Measurements from ENCODE around the gene DDX19B.
"Not testable (repeated sequence)": the region's sequence is repeated elsewhere in the genome, so short reads cannot be mapped to it uniquely, and the experiment has no call there.

Gene DDX19B

DNA sequence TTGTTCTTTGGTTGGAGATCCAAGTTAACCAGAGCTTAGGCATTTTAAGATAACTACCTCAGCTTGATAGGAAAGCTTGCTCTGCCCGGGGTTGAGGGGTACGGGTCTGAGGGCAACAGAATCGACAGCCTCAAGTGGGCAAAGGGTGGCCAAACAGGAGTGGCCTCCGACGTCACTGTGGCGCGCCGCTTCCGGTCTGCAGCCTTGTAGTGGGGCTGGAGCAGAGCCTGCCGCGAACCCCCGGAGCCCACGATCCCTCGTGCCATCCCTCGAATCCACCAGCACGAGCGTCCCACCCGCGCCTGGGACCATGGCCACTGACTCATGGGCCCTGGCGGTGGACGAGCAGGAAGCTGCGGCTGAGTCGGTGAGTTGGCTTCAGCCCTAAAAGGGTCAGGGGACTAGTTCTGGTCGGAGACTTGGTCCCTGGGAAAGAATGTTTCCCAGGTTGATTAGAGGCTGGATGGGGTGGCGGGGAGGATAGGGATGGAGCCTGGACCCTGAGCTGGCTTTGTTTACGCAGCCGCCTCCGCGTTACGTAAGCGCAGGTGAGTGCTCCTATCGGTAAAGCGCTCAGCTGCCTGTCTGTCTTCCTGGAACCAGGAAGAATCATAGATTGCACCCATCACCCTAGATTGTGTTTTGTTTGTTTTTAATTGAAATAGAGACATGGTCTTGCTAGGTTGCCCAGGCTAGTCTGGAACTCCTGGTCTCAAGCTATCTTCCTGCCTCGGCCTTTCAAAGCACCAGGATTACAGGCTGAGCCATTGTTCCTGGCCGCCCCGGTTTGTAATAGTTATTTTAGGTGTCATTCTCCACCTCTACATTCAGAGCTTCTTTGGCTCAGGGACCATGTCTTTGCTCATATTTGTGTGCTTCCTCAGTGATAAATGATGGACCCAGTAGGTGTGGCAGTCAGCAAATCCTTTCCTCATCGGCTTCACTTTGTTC lies at the start of gene DDX19B:
Gene DDX19B (plus strand): TSS at position 199 of the 951 bp plus-strand sequence. CDS start 112 bp downstream, at position 311.
- no peak for FAIRE-seq

DNA sequence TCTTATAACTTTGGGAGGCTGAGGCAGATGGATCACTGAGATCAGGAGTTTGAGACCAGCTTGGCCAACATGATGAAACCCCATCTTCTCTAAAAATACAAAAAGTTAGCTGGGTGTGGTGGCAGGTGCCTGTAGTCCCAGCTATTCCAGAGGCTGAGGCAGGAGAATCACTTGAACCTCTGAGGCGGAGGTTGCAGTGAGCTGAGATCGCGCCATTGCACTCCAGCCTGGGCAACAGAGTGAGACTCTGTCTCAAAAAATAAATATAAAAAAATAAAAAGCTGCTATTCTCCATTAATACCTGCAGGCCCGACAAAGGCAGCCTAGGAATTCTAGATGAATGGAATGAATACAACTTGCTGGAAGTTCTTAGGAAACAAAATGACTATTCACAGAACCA lies 49.3 kb upstream of the DDX19B start:
- not testable (repeated sequence) for FAIRE-seq

DNA sequence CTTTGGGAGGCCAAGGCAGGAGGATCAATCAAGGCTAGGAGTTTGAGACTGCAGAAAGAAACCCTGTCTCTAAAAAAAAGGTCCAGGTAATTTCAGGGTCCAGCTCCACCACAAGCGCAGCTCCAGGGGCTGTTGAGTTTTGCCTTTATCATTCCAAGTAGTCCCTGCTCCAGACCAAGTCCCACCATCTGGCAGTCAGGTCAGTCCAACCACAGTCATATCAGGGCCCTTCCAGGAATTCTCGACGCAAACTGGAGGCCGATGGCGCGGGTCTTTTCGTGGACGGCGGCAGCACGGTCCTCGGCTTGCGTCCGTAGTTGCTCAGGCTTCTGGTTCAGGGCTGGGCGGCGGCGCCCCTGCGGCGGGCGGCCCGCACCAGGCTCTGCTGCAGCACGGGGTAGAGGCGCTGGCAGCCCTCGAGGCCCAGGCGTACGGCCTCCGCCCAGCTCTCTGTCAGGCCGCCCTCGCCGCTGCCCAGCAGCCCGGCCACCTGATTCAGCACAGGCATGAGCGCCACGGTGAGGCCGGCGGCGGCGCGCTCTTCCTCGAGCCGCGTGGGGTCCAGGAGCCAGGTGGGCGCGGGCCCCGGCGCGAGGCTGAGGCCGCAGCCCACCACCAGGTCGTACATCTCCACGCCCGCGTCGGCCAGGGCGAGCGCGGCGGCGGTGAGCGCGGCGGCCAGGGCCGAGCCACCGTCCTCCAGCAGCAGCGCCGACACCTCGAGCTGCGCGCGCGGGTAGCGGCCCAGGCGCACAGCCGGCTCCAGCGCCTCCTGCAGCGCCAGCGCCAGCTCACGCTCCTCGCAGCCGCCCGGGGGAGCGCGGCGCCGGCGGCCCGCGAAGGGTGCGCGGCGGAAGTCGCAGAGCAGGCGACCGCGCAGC lies 48.0 kb upstream of the DDX19B start:
- FAIRE-seq: no peak

DNA sequence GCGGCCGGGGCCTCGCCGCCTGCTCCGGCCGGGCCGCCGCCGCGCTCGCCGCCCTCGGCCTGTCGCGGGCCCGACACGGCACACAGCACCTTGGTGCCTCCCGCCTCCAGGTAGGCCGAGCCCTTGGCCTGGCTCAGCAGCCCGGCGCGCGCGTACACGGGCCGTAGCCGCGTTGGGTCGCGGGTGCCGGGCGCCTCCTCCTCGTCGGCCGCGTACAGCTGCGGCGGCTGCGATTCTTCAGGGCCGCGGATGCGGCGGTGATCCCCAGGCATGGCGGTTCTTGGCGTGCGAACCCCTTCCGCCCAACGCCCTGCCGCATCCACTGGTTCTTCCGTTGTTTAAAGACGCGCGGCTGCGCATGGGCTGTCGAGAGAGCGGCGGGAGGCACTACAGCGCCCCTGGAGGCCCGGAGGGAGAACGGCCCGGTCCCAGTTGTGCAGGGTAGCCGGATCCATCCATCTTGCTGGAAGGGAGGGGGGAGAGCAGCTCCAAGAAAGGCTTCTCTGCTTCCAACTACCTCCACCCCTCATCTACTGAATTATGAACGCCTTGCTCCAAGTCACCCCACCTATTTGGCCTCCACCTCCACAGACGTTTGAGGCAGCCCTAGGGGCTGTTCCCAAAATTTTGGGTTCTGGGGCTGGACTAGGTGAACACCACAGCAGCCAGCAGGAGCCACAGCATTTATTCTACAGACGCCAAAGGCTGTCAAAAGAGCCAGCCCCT lies 47.2 kb upstream of the DDX19B start, which contains the start of gene EXOSC6:
Gene EXOSC6 (minus strand): TSS at position 312 of the 726 bp plus-strand sequence. CDS start 40 bp downstream, at position 272.
- FAIRE-seq: peak; percentile 78

DNA sequence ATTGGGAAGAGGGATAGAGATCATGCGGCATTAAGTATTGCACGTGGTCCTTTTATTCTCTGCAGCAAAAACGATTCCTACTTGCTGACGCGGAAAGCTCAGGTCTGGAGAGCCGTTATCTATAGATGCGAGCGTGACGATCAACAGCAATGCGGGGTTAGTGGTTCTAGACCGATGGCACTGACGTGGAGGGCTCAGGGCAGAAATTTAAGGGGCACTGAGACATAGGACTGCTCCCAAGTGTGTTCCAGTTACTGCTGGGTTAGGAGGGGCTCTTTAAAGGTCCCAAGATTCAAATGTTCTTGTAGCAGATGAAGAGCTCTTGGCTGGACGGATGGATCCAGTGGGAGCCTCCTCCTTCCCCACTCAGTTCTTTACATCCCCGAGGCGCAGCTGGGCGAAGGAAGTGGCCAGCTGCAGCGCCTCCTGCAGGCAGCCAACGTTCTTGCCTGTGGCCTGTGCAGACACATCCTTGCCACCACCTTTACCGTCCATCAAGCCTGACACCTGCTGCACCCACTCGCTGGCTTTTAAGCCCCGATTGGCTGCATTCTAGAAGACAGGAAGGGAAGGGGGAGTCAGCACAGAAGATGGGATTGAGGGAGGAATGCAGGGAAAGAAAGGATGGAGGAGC lies 46.5 kb upstream of the DDX19B start:
- no peak for FAIRE-seq

DNA sequence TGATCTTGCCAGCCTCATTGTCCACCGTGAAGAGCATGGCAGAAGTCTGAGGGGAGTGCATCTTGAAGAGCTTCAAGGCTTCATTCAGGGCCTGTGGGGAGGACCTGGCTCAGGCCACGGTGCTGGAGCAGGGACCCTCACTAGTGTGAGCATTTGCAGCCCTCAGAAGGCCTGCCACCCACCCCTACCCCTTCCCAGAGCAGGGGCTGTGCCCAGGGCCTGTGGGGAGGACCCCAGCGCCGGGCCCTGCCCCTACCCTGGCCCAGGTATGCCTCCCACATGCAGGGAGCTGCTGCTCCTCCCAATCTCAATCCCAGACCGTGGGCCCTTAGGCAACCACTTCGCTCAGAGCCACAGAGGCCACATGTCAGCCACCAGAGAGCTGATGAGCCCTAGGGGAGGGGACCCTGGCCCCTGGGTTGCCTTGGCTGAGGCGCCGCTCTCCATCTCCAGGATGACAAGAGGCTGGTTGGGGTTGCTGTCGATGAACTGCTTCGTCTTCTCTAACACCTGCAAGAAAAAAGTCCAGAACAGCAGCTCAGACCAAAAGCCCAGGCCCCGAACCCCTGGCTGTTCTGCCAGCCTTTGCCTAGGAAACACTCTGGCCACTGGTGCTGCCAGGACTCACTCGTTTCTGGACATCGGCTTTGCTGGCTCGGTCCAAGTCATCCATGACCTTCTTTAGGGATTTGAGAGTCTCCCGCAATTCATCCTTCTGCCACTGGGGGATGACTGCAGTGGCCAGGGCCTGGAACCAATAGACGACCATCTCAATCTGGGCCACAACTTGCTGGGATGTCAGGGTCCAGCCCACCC lies 45.5 kb upstream of the DDX19B start:
- FAIRE-seq: no peak

DNA sequence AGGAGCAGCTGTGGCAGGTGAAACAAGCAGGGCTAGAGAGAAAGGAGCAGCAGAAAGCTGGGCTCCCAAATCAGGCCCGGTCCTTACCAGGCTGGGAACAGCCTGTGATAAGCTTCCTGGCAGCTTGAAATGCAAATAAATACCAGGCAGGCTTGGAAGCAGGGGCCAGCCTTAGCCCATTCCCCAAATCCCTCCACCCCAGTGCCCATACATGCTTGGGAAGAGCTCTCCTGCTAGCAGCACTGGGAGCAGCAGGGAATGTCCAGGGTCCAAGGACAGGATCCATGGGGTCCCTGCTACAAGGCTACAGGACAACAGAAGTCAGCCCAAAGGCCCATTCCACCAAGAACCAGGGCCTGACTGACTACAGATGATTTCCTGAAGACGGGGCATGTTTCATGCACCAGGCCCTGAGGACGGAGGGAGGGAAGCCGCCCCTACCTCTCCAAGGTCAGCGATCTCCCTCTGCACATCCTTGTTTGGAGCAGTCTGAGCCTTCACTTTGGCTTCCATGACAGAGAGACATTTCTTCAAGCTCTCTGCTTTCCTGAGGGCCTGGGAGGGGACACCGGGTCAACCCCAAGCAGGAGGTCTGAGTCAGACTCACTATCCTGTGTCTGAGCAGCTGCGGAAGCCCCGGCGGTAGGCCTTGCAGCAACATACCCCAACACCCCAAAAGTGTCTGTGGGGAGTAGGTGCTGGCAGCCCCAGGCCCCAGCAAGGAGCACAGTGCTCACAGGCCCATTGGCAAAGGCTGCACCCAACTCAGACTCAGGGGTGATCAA lies 44.6 kb upstream of the DDX19B start:
- FAIRE-seq: no peak

DNA sequence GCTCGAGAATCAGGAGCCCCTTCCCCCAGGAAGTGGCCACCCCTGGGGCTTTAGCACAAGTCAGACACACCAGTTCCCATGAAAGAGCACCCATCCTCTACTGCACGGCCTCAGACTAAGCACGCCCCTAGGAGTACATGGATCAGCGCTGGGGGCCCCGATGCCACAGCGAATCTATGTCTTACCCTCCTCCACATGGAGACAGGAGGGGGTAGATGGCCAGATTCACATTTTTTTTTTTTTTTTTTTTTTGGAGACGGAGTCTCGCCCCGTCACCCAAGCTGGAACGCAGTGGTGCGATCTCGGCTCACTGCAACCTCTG lies 44.1 kb upstream of the DDX19B start:
- FAIRE-seq: no peak

DNA sequence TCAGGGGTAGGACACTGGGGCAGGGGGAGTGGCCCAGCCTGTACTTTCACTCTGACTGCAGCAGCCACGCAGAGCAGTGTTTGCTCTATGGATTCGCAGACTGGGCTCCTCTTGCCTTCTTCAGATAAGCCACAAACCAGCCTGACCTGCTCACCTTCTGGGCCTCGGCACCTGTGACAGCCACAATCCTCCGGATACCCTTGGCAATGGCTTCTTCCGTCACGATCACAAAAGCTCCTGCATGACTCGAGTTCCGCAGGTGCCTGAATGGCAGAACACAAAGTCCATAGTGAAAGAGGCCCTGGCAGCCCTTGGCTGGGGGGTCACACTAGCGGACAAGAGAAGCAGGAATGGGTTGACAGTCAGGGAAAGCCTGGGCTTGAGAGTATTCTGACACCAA lies 43.4 kb upstream of the DDX19B start:
- no peak for FAIRE-seq

DNA sequence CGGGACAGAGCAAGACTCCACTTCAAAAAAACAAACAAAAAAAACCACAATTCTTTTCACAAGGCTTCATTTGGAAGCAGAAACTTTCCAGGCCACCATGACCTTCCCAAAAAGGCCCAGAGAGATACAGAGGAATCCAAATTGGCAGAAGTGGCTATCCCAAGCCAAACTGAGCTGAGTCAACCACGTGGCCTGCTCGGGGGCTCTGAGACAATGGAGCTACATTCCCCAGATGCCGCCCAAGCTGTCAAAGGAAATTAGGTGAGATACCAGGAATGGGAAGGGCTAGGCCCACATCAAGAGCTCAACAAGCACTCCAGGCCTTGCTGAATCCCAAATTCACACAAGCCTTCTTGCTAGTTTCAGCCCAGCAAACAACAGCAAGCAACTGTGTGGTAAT lies 41.6 kb upstream of the DDX19B start:
- FAIRE-seq: no peak

DNA sequence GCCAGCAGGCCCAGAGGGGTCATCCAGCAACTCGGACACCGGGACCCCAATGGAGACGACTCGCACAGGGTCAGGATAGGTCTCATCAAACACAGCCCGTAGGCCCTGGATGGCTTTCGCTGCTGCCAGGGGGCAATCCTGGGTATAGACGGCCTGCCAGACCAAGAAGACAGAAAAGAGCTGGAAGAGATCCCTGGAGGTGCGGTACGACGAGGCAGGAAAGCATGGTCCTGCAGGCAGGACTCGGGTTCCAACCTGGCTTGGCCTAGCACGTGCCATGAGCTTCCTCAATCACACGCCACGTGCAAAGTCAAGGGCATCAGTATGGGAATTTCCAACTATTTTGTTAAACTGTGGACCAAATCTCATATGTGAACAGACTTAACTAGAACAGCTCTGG lies 40.9 kb upstream of the DDX19B start:
- no peak for FAIRE-seq

DNA sequence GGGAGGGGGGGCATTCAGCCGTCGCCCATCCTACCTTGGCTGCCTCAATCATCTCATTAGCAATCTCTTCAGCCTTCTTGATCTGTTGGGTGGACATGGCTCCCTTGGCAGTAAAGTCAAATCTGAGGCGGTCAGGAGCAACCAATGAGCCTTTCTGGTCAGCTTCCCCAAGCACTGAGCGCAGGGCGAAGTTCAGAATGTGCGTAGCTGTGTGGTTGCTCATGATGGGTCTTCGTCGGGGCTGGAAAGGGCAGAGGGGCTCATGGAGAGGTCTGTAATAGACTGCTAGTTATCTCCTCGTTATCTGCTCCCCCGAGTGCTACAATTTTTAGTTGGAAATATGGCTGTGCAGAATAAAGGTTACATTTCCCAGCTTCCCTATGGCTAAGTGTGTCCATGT lies 40.0 kb upstream of the DDX19B start:
- FAIRE-seq: no peak

DNA sequence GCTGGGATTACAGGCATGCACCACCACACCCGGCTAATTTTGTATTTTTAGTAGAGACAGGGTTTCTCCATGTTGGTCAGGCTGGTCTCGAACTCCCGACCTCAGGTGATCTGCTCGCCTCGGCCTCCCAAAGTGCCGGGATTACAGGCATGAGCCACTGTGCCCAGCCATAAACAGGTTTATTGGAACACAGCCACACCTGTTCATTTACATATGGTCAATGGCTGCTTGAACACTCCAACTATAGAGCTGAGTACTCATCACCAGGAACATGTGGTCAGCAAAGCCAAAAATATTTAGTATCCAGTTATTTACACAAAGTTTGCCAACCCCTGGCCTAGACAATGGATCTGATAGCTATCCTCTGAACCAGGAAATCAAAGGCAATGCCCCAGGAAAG lies 39.1 kb upstream of the DDX19B start:
- FAIRE-seq: not testable (repeated sequence)

DNA sequence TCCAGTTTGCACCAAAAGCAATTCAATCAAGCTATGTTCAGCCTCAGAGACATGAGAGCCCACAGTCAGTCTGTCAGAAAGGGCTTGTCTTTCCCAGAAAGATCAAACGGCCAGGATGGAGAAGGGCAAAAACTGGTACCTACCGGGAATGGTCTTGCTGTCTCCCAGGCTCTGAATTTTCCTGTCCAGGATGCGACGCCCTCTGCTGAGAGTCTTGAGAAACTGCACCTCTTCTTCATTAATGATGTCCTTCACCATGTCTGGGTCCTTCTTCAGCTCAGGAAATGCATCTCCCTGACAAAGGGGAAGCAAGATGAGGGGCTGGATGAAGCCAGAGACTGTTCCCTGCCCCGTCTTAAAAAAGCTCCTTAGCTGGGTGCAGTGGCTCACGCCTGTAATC lies 31.5 kb upstream of the DDX19B start:
- peak; percentile 3 for FAIRE-seq

DNA sequence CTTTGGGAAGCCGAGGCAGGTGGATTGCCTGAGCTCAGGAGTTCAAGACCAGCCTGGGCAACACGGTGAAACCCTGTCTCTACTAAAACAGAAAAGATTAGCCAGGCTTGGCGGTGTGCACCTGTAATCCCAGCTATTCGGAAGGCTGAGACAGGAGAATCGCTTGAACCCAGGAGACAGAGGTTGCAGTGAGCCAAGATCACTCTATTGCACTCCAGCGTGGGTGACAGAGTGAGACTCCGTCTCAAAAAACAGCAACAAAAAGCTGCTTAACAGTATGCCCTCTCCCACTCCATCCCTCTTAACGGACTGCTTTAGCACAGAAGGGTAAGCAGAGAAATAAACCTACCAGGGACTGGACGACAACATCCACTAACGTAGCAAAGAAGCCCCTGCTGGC lies 31.1 kb upstream of the DDX19B start:
- not testable (repeated sequence) for FAIRE-seq

DNA sequence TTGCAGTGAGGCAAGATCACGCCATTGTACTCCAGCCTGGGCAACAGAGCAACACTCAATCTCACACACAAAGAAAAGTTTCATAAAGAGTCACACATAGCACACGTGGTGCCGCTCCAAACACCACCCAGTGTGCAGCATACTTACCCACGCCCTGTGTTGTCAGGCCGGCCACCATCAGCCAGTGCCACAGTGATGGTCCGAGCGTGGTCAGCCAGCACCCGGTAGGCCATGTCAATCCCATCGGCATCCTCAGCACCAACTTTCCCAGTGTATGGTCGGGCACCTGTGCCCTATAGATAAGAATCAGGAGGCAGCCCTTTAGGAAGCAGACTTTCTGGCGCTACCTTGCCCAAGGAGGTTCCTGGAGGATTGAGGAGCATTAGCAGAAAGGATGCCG lies 29.5 kb upstream of the DDX19B start:
- no peak for FAIRE-seq

DNA sequence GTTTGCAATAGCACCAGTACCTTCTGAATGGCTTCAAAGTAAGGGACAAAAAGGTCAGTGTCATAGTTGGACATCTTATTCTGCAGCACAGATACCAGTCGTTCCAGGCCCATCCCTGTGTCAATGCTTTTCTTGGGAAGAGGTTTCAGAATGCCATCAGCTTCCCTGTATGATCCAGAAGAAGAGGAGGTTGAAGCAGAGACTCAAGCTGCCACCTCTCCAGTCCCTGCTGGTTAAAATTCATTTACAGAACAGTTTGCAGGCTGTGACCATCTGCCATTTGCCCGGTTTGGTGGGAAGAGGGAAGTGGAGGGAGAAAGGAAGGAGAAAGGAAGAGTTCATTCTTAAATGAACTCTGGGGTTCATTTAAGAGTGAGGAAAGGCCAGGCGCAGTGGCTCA lies 28.8 kb upstream of the DDX19B start:
- FAIRE-seq: no peak

DNA sequence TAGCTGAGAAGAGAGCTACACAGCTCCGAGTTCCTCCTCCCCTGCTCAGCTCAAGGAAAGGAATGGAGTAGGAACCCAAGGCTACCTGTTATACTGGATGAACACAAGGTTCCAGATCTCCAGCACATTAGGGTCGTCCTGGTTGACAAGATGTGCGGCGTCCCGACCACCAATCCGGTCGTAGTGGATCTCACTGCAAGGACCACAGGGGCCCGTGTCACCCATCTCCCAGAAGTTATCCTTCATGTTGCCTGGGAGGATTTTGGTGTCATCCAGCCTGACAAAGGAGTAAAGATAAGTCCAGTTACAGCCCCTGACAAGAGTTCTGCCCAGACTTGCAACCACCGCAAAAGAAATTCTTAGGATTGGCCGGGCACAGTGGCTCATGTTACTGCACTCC lies 27.3 kb upstream of the DDX19B start:
- FAIRE-seq: no peak

DNA sequence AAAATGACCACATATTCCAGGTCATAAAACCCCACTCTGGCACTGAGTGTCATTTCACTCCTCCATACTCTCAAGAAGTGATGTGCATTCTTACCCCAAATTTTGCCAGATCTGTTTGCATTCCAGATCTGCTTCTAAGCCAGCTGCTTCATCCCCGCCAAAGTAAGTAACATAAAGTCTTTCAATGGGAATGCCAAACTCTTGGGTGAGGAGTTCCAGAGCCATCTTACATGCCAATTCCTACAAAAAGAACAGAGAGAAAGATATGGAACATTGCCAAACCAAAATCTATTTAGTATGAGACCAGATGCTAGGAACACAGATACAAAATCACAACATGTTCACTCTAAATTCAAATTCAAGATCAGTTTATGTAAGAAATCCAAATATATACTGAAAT lies 22.6 kb upstream of the DDX19B start:
- FAIRE-seq: no peak

DNA sequence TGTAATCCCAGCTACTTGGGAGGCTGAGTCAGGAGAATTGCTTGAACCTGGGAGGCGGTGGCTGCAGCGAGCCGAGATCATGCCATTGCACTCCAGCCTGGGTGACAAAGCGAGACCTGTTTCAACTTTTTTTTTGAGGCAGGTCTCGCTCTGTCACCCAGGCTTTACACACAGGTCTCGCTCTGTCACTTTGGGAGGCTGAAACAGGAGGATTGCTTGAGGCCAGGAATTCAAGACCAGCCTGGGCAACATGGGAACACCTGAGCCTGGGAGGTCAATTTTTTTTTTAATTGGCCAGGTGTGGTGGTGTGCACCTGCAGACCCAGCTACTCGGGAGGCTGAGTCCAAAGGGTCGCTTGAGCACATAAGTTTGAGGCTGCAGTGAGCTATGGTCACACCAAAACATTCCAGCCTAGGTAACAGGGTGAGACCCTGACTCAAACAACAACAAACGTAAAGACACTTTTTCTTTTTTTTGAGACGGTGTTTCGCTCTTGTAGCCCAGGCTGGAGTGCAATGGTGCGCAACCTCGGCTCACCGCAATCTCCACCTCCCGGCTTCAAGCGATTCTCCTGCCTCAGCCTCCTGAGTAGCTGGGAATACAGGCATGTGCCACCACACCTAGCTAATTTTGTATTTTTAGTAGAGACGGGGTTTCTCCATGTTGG lies 11.5 kb upstream of the DDX19B start:
- not testable (repeated sequence) for FAIRE-seq

Data from G401.6 (cell line).